Bronchial epithelial cell (primary cell): ENCODE results near the gene RER1. TPM values are rescaled to one million over a fixed set of nuclear protein-coding genes. Genes with fewer than 3 reads are reported as not detected.

ENCODE experiments used
- DNase-seq: peaks from one replicate; pipeline ENCODE4 v3.0.0-alpha.2; 2010; ENCODE audit warnings: low read depth
- FAIRE-seq: peaks from 2 replicates; lab custom pipeline; 2011; peaks lifted over from hg19 to GRCh38; lab: Jason Lieb, UNC
- H3K27me3 ChIP-seq: 2 replicates; pipeline ENCODE4 v1.5.1; 2011; ENCODE audit warnings: low read length; ENCODE audit not compliant: control insufficient read depth, insufficient read depth
- H3K36me3 ChIP-seq: 2 replicates; pipeline ENCODE4 v1.5.1; 2011; ENCODE audit warnings: low read length; ENCODE audit not compliant: control insufficient read depth, insufficient read depth
- H3K4me3 ChIP-seq: 2 replicates; pipeline ENCODE4 v1.5.1; 2011; ENCODE audit warnings: mild to moderate bottlenecking, low read depth, low read length, control low read depth
- CTCF ChIP-seq: IDR thresholded peaks from 2 replicates; pipeline ENCODE4 v1.5.1; 2011; ENCODE audit warnings: mild to moderate bottlenecking, moderate library complexity, low read length, control low read depth, inconsistent platforms; ENCODE audit not compliant: insufficient read depth, severe bottlenecking
- total RNA-seq: library from RNA; depleted of rRNA; stranded (reverse); fragments of >200 nt; gene quantifications from 2 replicates; pipeline ENCODE4 v1.2.1, GENCODE V29; 2014

The RER1 gene
- total RNA-seq, 1 donor from 2014 or later, result 94.8 TPM

- Histone ChIP-seq H3K36me3 (peaks cover 3% of the 10 kb centered on the region), H3K4me3 (no peak overlapping the region), H3K27me3 (no peaks in the 10 kb centered on the region)
- no peak for TF ChIP-seq CTCF
- no peak for FAIRE-seq
- no peak for DNase-seq
Observed at GRCh38 chr1:2384941-2385481, 6.6 kb upstream of the RER1 start.

GRCh38 chr1:2385606-2386280, 5.9 kb upstream of the RER1 start:
- no peak for FAIRE-seq
- no peaks in the 10 kb centered on the region for H3K27me3 ChIP-seq
- no peak for DNase-seq
- no peak overlapping the region for H3K4me3 ChIP-seq
- no peak for TF ChIP-seq CTCF
- peaks cover 3% of the 10 kb centered on the region for H3K36me3 ChIP-seq

GRCh38 chr1:2386636-2387611, 4.7 kb upstream of the RER1 start:
- no peak for TF ChIP-seq CTCF
- Histone ChIP-seq H3K27me3 (no peaks in the 10 kb centered on the region), H3K4me3 (no peak overlapping the region), H3K36me3 (peaks cover 3% of the 10 kb centered on the region)
- FAIRE-seq (no peak), DNase-seq (no peak)

- no peak for FAIRE-seq
- H3K36me3 ChIP-seq, result peaks cover 3% of the 10 kb centered on the region
- H3K27me3 ChIP-seq, result no peaks in the 10 kb centered on the region
- no peak for DNase-seq
- H3K4me3 ChIP-seq, result no peak overlapping the region
- no peak for TF ChIP-seq CTCF
Observed at GRCh38 chr1:2388004-2388913, 3.4 kb upstream of the RER1 start.

DNA sequence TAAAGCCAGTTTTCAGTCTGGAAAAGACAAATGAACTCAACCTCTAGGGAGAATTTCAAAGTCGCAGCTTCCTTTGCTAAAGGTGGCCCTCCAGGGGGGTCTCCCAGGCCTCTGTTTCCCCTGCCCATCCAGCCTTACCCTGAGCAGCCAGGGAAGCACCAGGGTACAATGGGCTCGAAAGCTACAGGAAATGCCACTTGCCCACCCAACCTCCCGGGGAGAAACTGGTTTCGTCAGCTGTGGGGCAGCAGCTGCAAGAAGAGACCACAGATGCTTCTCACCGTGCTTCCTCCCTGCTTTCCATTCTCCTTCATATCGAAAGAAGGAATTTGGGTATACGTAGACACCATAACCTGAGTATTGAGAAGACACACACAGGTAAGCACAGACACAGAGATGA, 2.0 kb upstream of the RER1 start:
- Histone ChIP-seq H3K36me3 (peaks cover 11% of the 10 kb centered on the region), H3K4me3 (no peak overlapping the region), H3K27me3 (no peaks in the 10 kb centered on the region)
- TF ChIP-seq CTCF, result no peak
- DNase-seq (no peak), FAIRE-seq (peak; percentile 62)
